SK-N-SH (cell line): ENCODE data around the gene PRDM11. TPM values are rescaled to one million over a fixed set of nuclear protein-coding genes. Genes with fewer than 3 reads are reported as not detected.
A peak's percentile ranks its signal among the peaks of the same experiment; 100 is the strongest.

Source experiments
- CTCF ChIA-PET: fragments of 300-600, 350-600 bp; formaldehyde crosslinking; extraction: SDS; loops from one replicate; lab custom pipeline; 2021; lab: Yijun Ruan, JAX
- POLR2A ChIA-PET: fragments of 350-600 bp; sonication (Branson Sonifier 250); formaldehyde crosslinking; extraction: SDS; loops from one replicate; lab custom pipeline; 2020; ENCODE audit warnings: antibody characterized with exemption, inconsistent platforms; lab: Yijun Ruan, JAX
- DNase-seq: peaks from one replicate; pipeline ENCODE4 v3.0.0; 2012
- H2AFZ ChIP-seq: fragments of 200-600 bp; sonication (generic); 2 replicates; pipeline ENCODE4 v1.8.1; 2016; ENCODE audit warnings: antibody characterized with exemption, mild to moderate bottlenecking, low read depth
- H3F3A ChIP-seq: fragments of 200-600 bp; sonication (generic); replicated peaks from 2 replicates; pipeline ENCODE3; 2016; ENCODE audit warnings: antibody characterized with exemption, mild to moderate bottlenecking; ENCODE audit not compliant: insufficient read depth
- H3K27ac ChIP-seq, 2 experiments: fragments of 200-500 bp in 1 of 2; fragments of 200-600 bp in 1 of 2; sonication (Bioruptor generic) in 1 of 2; sonication (generic), shearing (Covaris generic) in 1 of 2; 2 replicates each; pipeline versions ENCODE4 v1.5.1 to v1.6.1; 2014 to 2016; ENCODE audit warnings: low read depth in 2 of 2, inconsistent platforms in 1 of 2, low read length in 1 of 2, mild to moderate bottlenecking in 1 of 2, mixed read lengths in 1 of 2
- H3K27me3 ChIP-seq: fragments of 200-600 bp; sonication (generic), shearing (Covaris generic); 2 replicates; pipeline ENCODE4 v1.6.1; 2016; ENCODE audit warnings: mixed run types; ENCODE audit not compliant: insufficient read depth
- H3K36me3 ChIP-seq, 2 experiments: fragments of 200-500 bp in 1 of 2; fragments of 200-600 bp in 1 of 2; sonication (Bioruptor generic) in 1 of 2; sonication (generic) in 1 of 2; replicated peaks in 1 of 2; 2 replicates each; pipeline versions ENCODE3 to v1.5.1; 2014 to 2016; ENCODE audit warnings: low read length in 1 of 2, mild to moderate bottlenecking in 1 of 2; ENCODE audit not compliant: insufficient read depth in 2 of 2, control insufficient read depth in 1 of 2
- H3K4me1 ChIP-seq, 2 experiments: fragments of 200-500 bp in 1 of 2; fragments of 200-600 bp in 1 of 2; sonication (Bioruptor generic) in 1 of 2; sonication (generic), shearing (Covaris generic) in 1 of 2; 2 replicates each; pipeline versions ENCODE4 v1.5.1 to v1.6.1; 2014 to 2016; ENCODE audit warnings: low read depth in 1 of 2, low read length in 1 of 2, mixed run types in 1 of 2; ENCODE audit not compliant: insufficient read depth in 2 of 2, control insufficient read depth in 1 of 2
- H3K4me2 ChIP-seq: fragments of 200-600 bp; sonication (generic), shearing (Covaris generic); 2 replicates; pipeline ENCODE4 v1.6.1; 2017; ENCODE audit warnings: mixed run types
- H3K4me3 ChIP-seq, 2 experiments: fragments of 200-500 bp in 1 of 2; fragments of 200-600 bp in 1 of 2; sonication (Bioruptor generic) in 1 of 2; sonication (generic), shearing (Covaris generic) in 1 of 2; 2 replicates each; pipeline versions ENCODE4 v1.5.1 to v1.8.1; 2014 to 2016; ENCODE audit warnings: low read depth in 2 of 2, inconsistent platforms in 1 of 2, low read length in 1 of 2, mild to moderate bottlenecking in 1 of 2, mixed read lengths in 1 of 2, moderate library complexity in 1 of 2
- H3K79me2 ChIP-seq: fragments of 200-600 bp; sonication (generic); 2 replicates; pipeline ENCODE4 v1.8.1; 2017; ENCODE audit warnings: mild to moderate bottlenecking; ENCODE audit not compliant: insufficient read depth
- H3K9ac ChIP-seq: fragments of 200-600 bp; sonication (generic); 2 replicates; pipeline ENCODE4 v1.6.1; 2017; ENCODE audit warnings: mixed run types
- H3K9me2 ChIP-seq: fragments of 200-600 bp; sonication (generic); 2 replicates; pipeline ENCODE4 v1.6.1; 2017; ENCODE audit warnings: mixed run types
- H3K9me3 ChIP-seq: fragments of 200-600 bp; sonication (generic); 2 replicates; pipeline ENCODE4 v1.6.1; 2017; ENCODE audit warnings: mixed run types, mild to moderate bottlenecking, moderate library complexity
- H4K20me1 ChIP-seq: fragments of 200-600 bp; sonication (generic); 2 replicates; pipeline ENCODE4 v1.6.1; 2017; ENCODE audit warnings: mild to moderate bottlenecking, mixed run types; ENCODE audit not compliant: insufficient read depth
- EP300 ChIP-seq, 2 experiments: IDR thresholded peaks; 2 replicates each; pipeline versions ENCODE4 v1.4.0 to v1.6.1; 2012; ENCODE audit warnings: borderline replicate concordance in 1 of 2, low read depth in 1 of 2, low read length in 1 of 2
- FOSL2 ChIP-seq: IDR thresholded peaks from 2 replicates; pipeline ENCODE4 v1.4.0; 2012; ENCODE audit warnings: low read depth, mild to moderate bottlenecking, moderate library complexity, borderline replicate concordance
- GABPA ChIP-seq: IDR thresholded peaks from 2 replicates; pipeline ENCODE4 v1.4.0; 2012; ENCODE audit warnings: low read depth, mild to moderate bottlenecking
- MEF2A ChIP-seq: IDR thresholded peaks from 2 replicates; pipeline ENCODE4 v1.4.0; 2012; ENCODE audit warnings: low read depth, borderline replicate concordance
- MXI1 ChIP-seq: IDR thresholded peaks from 2 replicates; pipeline ENCODE4 v1.6.1; 2012; ENCODE audit warnings: mild to moderate bottlenecking, low read depth, low read length, improper control_type of control experiment
- NRF1 ChIP-seq: IDR thresholded peaks from 2 replicates; pipeline ENCODE4 v1.6.1; 2012; ENCODE audit warnings: low read depth, mild to moderate bottlenecking, low read length
- RAD21 ChIP-seq: IDR thresholded peaks from 2 replicates; pipeline ENCODE4 v1.6.1; 2012; ENCODE audit warnings: mild to moderate bottlenecking, low read length
- SIN3A ChIP-seq: IDR thresholded peaks from 2 replicates; pipeline ENCODE4 v1.6.1; 2012; ENCODE audit warnings: low read depth, mild to moderate bottlenecking, low read length, moderate library complexity, borderline replicate concordance
- SMC3 ChIP-seq: IDR thresholded peaks from 2 replicates; pipeline ENCODE4 v1.6.1; 2012; ENCODE audit warnings: low read depth, low read length, improper control_type of control experiment
- TAF1 ChIP-seq: IDR thresholded peaks from 2 replicates; pipeline ENCODE4 v1.6.1; 2012; ENCODE audit warnings: low read depth, mild to moderate bottlenecking, low read length, moderate library complexity, borderline replicate concordance
- WGBS: methylation state at CpG from one replicate; pipeline ENCODE4 v1.1.6; 2017; ENCODE audit warnings: low lambda C conversion rate; 5-methylcytosine and 5-hydroxymethylcytosine counted together
- polyA plus RNA-seq, 3 experiments: library from polyadenylated mRNA; depleted of rRNA; stranded (reverse); fragments of >200 nt; gene quantifications; 2 replicates each; pipeline ENCODE4 v1.2.3, GENCODE V29; 2012
- TF ChIP-seq, protein P1 (sequence below): fragments of 150-350 bp; IDR thresholded peaks from 2 replicates; pipeline ENCODE4 v1.6.1; 2016; ENCODE audit warnings: mild to moderate bottlenecking, low read depth, low read length
- TF ChIP-seq, protein P2 (sequence below): fragments of 200-600 bp; sonication (generic); IDR thresholded peaks from 2 replicates; pipeline ENCODE4 v1.6.1; 2017; ENCODE audit warnings: antibody characterized with exemption, mild to moderate bottlenecking, moderate library complexity
- TF ChIP-seq, protein P3 (sequence below): IDR thresholded peaks from 2 replicates; pipeline ENCODE4 v1.6.1; 2012; ENCODE audit warnings: mild to moderate bottlenecking, low read depth, low read length, moderate library complexity
- TF ChIP-seq, protein P4 (sequence below): IDR thresholded peaks from 2 replicates; pipeline ENCODE4 v1.4.0; 2012; ENCODE audit warnings: low read depth, borderline replicate concordance

Gene PRDM11
- polyA plus RNA-seq, 1 of the 3 experiments (the other 2 are of a cell fraction): 4.5 TPM

DNA sequence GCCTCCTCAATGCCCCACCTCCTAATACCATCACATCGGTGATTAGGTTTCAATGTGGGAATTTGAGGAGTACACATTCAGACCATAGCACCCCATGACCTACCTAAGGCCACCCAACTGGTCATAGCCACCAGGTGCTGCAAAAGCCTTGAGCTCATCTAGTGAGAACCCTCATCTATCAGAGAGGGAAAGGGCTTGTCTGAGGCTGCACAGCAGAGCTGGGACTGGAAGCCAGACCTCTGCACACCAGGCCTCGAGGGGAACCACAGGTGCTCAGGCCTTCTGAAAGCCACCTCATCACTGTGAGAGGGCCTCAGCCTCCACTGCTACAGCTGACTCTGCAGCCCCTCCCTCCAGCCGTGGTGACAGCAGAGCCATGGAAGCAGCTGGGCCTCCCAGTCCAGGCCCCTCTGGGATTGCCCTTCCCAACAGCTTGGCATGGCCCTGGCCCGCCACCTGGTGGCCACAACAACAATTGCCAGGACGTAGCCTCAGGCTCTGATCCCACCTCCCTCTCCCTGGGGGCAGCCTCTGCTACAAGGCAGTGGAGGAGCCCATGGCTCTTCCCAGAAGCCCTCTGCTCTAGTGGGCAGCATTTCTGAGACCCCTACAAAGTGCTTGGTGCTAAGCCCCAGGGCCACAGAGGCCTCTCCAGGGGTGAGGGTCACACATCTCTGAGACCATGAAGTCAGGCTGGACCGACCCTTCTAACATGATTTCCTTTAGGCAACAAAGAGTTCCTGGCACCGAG lies 41.0 kb upstream of the PRDM11 start:
- 33% methylated on average over 7 of the region's 7 CpGs for WGBS
- H3K9ac ChIP-seq: no peak overlapping the region
- no peak overlapping the region for H3K4me2 ChIP-seq
- no peaks in the 10 kb centered on the region for H3K36me3 ChIP-seq
- DNase-seq: peak; percentile 85
- no peaks in the 10 kb centered on the region for H3F3A ChIP-seq
- no peak overlapping the region for H3K4me3 ChIP-seq
- TF ChIP-seq, protein P1, sequence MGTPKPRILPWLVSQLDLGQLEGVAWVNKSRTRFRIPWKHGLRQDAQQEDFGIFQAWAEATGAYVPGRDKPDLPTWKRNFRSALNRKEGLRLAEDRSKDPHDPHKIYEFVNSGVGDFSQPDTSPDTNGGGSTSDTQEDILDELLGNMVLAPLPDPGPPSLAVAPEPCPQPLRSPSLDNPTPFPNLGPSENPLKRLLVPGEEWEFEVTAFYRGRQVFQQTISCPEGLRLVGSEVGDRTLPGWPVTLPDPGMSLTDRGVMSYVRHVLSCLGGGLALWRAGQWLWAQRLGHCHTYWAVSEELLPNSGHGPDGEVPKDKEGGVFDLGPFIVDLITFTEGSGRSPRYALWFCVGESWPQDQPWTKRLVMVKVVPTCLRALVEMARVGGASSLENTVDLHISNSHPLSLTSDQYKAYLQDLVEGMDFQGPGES: no peak
- TF ChIP-seq, protein P2, sequence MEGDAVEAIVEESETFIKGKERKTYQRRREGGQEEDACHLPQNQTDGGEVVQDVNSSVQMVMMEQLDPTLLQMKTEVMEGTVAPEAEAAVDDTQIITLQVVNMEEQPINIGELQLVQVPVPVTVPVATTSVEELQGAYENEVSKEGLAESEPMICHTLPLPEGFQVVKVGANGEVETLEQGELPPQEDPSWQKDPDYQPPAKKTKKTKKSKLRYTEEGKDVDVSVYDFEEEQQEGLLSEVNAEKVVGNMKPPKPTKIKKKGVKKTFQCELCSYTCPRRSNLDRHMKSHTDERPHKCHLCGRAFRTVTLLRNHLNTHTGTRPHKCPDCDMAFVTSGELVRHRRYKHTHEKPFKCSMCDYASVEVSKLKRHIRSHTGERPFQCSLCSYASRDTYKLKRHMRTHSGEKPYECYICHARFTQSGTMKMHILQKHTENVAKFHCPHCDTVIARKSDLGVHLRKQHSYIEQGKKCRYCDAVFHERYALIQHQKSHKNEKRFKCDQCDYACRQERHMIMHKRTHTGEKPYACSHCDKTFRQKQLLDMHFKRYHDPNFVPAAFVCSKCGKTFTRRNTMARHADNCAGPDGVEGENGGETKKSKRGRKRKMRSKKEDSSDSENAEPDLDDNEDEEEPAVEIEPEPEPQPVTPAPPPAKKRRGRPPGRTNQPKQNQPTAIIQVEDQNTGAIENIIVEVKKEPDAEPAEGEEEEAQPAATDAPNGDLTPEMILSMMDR: peak; percentile 86
- TF ChIP-seq SIN3A: no peak
- TF ChIP-seq EP300 (IDR thresholded peaks at IDR 0.05; ENCODE audit: borderline replicate concordance in 1 of 2, low read depth in 1 of 2, low read length in 1 of 2): no peak
- peak; percentile 89 for TF ChIP-seq SMC3
- TF ChIP-seq MEF2A: no peak
- TF ChIP-seq FOSL2: no peak
- peak; percentile 81 for TF ChIP-seq RAD21
- H3K9me3 ChIP-seq: no peaks in the 10 kb centered on the region
- POLR2A ChIA-PET: interaction anchor here (0.6 to 3.0 kb wide), 3 partner anchors 169 to 488 kb away, joined by 3 to 17 read pairs (median 3); no protein-coding TSS in a partner anchor
- H3K27ac ChIP-seq: no peak overlapping the region
- H3K79me2 ChIP-seq: no peaks in the 10 kb centered on the region
- peaks cover 26% of the 10 kb centered on the region; the same call in 1 of the 2 replicates for H3K27me3 ChIP-seq
- H2AFZ ChIP-seq: no peak overlapping the region
- no peaks in the 10 kb centered on the region for H3K9me2 ChIP-seq
- CTCF ChIA-PET: interaction anchor here (0.6 to 26.5 kb wide), 40 partner anchors 8 to 650 kb away, joined by 3 to 1245 read pairs (median 4); partner anchors contain the start of genes SYT13 and TP53I11
- H3K4me1 ChIP-seq: peaks cover 0 to 4% of the 10 kb centered on the region in 2 experiments; a peak in 2 of 4 replicates
- H4K20me1 ChIP-seq: no peaks in the 10 kb centered on the region

DNA sequence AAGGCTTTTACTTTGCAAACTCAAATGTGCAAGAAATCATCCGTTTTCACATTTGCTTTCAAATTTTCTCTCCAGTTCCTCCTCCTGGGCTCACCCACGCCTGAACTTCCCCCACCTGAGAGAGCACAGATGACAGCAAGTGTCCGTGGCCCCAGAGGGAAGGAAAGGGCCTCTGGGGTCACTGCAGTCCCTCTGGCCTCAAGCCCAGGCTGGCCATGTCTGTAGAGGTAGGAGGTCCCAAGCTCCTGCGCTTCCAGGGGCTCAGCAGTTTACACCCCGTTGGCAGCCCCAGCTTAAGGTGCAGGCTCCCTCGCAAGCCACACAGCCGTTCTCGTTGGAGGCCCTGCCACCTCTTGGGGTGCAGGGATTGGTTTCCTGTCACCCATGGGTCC lies 40.5 kb upstream of the PRDM11 start:
- no peak for DNase-seq
- CTCF ChIA-PET: interaction anchor here (0.6 to 26.5 kb wide), 26 partner anchors 9 to 484 kb away, joined by 3 to 1245 read pairs (median 5); partner anchors contain the start of gene SYT13
- Histone ChIP-seq H3K27ac (no peak overlapping the region), H3K36me3 (no peaks in the 10 kb centered on the region), H4K20me1 (no peaks in the 10 kb centered on the region), H3K27me3 (peaks cover 20% of the 10 kb centered on the region; the same call in 1 of the 2 replicates), H3K4me1 (peaks cover 0 to 4% of the 10 kb centered on the region in 2 experiments; a peak in 2 of 4 replicates), H2AFZ (no peak overlapping the region), H3K9ac (no peak overlapping the region), H3K4me2 (no peak overlapping the region), H3F3A (no peaks in the 10 kb centered on the region), H3K79me2 (no peaks in the 10 kb centered on the region), H3K9me3 (no peaks in the 10 kb centered on the region), H3K4me3 (no peak overlapping the region), H3K9me2 (no peaks in the 10 kb centered on the region)
- 49% methylated on average over 8 of the region's 8 CpGs for WGBS
- POLR2A ChIA-PET: interaction anchor here (1.4 kb wide), 1 partner anchor 174 kb away, joined by 3 read pairs; no protein-coding TSS in a partner anchor
- TF ChIP-seq TAF1: no peak
- no peak for TF ChIP-seq GABPA
- TF ChIP-seq, protein P3, sequence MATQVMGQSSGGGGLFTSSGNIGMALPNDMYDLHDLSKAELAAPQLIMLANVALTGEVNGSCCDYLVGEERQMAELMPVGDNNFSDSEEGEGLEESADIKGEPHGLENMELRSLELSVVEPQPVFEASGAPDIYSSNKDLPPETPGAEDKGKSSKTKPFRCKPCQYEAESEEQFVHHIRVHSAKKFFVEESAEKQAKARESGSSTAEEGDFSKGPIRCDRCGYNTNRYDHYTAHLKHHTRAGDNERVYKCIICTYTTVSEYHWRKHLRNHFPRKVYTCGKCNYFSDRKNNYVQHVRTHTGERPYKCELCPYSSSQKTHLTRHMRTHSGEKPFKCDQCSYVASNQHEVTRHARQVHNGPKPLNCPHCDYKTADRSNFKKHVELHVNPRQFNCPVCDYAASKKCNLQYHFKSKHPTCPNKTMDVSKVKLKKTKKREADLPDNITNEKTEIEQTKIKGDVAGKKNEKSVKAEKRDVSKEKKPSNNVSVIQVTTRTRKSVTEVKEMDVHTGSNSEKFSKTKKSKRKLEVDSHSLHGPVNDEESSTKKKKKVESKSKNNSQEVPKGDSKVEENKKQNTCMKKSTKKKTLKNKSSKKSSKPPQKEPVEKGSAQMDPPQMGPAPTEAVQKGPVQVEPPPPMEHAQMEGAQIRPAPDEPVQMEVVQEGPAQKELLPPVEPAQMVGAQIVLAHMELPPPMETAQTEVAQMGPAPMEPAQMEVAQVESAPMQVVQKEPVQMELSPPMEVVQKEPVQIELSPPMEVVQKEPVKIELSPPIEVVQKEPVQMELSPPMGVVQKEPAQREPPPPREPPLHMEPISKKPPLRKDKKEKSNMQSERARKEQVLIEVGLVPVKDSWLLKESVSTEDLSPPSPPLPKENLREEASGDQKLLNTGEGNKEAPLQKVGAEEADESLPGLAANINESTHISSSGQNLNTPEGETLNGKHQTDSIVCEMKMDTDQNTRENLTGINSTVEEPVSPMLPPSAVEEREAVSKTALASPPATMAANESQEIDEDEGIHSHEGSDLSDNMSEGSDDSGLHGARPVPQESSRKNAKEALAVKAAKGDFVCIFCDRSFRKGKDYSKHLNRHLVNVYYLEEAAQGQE: no peak
- no peak for TF ChIP-seq MXI1
- no peak for TF ChIP-seq RAD21
- TF ChIP-seq, protein P4, sequence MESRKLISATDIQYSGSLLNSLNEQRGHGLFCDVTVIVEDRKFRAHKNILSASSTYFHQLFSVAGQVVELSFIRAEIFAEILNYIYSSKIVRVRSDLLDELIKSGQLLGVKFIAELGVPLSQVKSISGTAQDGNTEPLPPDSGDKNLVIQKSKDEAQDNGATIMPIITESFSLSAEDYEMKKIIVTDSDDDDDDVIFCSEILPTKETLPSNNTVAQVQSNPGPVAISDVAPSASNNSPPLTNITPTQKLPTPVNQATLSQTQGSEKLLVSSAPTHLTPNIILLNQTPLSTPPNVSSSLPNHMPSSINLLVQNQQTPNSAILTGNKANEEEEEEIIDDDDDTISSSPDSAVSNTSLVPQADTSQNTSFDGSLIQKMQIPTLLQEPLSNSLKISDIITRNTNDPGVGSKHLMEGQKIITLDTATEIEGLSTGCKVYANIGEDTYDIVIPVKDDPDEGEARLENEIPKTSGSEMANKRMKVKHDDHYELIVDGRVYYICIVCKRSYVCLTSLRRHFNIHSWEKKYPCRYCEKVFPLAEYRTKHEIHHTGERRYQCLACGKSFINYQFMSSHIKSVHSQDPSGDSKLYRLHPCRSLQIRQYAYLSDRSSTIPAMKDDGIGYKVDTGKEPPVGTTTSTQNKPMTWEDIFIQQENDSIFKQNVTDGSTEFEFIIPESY: no peak
- TF ChIP-seq, protein P1: no peak
- TF ChIP-seq NRF1: no peak
